HG03469 (cell line): Measurements from ENCODE around the gene PLXNA4.

ENCODE experiments used
- ATAC-seq: cut with Tn5 transposase; IDR thresholded peaks from one replicate; pipeline ENCODE4 v1.9.1; 2021; ENCODE audit warnings: mild to moderate bottlenecking, moderate library complexity, moderate number of reproducible peaks; ENCODE audit not compliant: unreplicated experiment

Gene PLXNA4

GRCh38 chr7:132536654-132537395 lies 39.4 kb downstream of the PLXNA4 start:
- no peak for ATAC-seq

DNA sequence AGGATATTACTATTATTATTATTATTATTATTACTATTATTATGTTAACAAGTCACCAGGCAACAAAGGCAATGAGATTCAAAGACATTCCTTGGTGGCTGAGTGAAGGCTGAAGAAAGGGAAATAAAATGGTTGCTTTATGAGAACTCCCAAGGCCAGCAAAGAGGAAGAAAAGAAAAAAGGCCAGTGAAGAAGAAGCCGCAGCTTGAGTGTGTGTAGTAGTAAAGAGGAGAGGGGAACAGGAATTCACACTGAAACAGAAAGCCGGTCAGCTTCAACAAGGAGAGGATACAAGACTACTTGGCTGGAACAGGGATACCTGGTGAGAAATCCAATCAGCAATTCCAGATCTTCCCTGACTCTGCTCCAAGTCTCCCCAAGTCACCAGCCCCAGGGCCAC lies 42.4 kb downstream of the PLXNA4 start:
- no peak for ATAC-seq

DNA sequence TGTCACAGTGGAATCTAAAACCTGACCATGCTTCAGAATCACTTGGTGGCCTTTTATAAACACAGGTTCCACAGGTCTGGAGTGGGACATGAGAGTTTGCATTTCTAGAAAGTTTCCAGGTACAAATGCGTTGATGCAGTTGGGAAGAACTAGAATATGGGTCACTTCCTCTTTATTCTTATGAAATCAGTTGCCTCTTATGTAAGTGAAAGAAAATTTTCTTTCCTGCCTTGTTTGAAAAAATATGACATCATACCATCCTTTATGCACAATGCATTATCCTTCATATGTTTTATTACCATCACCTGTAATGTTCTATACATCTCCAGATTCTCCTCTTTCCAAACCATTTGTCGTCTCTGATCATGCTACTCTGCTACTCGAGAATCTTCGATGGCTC lies 44.0 kb downstream of the PLXNA4 start:
- no peak for ATAC-seq

DNA sequence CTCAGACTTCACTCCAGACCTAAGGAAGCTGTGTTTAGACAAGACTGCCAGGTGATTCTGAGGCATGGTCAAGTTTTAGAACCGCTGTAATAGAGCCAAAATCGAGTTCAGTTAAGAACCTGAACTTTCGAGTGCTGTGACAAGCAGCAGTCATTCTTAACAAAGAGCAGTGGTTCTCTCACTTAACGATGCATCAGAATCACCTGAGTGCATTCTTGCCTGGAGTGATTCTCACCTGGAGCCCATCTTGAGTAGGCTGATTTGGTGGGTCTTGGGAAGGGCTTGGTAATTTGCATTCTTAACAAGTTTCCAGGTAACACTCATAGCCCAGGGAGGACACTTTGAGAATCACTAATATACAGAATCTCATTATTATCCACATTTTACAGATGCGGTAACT lies 44.7 kb downstream of the PLXNA4 start:
- ATAC-seq = no peak

DNA sequence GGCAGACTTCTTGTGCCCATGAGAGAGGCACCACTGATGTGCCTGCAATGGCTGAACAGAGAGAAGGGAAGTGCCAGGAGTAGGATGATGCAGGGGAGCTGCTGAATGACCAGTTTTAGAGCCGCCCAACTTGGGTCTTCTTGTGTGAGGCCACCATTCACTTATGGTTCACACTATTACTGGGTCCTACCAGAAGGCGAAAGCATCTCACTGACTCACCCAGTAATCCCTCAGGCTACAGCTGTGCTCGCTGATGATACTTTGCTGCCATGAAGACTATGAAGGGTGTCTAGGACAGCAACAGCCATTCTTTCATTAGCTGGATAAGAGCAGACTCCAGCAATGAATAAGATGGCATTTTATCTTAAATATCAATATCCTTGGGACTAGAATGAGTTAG lies 47.6 kb downstream of the PLXNA4 start:
- ATAC-seq = no peak

- ATAC-seq = no peak
Measured at GRCh38 chr7:132527467-132528410, 48.5 kb downstream of the PLXNA4 start.

- ATAC-seq = no peak
Measured at GRCh38 chr7:132526111-132526740, 50.0 kb downstream of the PLXNA4 start.

- ATAC-seq = no peak
Measured at GRCh38 chr7:132521423-132521822, 54.8 kb downstream of the PLXNA4 start.

GRCh38 chr7:132520591-132521280 lies 55.5 kb downstream of the PLXNA4 start:
- no peak for ATAC-seq

DNA sequence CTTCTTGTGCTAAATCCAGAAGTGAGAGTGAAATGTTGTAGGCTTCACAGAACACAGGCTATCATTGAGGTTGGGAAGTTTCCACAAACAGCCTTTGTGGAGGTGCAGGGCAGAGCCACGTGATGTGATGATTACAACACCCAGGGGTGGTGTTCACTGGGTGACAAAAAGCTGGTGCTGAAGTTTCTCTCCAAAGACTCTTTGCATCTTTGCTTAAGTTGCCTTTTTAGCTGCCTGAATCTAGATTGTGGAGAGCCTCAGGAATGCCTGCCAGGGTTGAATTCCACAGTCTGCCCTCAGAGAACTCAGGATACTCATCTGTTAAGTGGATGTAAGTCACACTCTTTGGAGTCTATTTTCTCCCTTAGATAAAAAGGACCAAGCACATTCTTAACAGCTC lies 56.3 kb downstream of the PLXNA4 start:
- no peak for ATAC-seq

- ATAC-seq = no peak
Measured at GRCh38 chr7:132518839-132519173, 57.5 kb downstream of the PLXNA4 start.

DNA sequence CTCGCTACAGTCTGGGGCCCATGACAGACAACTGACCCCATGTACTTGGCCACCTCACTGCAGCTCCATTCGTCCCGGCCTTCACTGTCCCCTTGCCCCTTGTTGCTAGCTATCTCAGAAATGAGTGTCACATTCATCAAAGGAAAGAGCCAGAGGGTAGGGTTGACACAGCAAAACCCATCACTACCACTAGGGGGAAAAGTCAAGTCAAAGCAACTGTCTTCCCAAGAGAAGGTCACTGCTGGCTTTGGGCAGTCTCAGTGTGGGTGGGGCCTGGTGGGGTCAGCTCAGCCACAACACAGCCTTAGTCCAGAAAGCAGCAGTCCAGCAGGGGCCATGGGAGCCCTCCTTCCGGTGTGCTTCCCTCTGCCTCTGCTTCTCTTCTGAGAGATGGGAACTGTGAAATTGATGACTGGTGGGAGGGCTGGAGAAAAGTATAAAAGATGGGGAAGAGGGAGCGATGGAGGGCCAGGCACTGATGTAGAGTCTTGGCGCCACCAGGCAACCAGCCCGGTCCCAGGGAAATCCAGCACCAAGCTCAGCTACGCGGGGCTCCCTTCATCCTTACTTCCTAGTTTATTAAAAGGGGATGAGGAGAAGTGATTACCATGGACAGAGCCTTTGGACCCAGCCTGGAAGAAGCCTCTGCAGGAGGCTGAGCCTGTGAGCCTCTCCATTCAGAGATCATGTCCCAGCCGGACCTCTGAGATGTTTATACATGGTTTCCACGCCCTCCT lies 58.0 kb downstream of the PLXNA4 start:
- no peak for ATAC-seq

GRCh38 chr7:132516042-132516840 lies 60.0 kb downstream of the PLXNA4 start:
- ATAC-seq = no peak

DNA sequence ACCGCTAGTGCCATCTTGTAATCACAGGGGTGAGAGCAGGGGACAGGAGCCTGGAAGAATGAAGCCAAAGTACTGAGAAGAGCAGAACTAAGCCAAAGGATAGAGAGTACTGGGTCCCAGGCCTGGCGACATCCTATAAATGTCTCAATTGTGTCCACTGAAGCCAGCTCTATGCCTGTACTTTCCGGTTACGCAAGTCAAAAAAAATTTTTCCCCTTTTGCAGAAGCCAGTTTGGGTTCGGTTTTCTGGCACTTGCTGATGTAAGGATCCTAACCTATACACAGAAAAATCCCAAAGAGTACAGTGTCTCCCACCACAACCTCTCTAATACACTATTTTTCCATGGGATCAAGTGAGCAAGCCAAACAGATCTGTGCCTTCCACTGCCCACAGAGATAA lies 61.1 kb downstream of the PLXNA4 start:
- no peak for ATAC-seq

- ATAC-seq = no peak
Measured at GRCh38 chr7:132514430-132514829, 61.8 kb downstream of the PLXNA4 start.

- ATAC-seq = no peak
Measured at GRCh38 chr7:132511921-132512320, 64.3 kb downstream of the PLXNA4 start.

DNA sequence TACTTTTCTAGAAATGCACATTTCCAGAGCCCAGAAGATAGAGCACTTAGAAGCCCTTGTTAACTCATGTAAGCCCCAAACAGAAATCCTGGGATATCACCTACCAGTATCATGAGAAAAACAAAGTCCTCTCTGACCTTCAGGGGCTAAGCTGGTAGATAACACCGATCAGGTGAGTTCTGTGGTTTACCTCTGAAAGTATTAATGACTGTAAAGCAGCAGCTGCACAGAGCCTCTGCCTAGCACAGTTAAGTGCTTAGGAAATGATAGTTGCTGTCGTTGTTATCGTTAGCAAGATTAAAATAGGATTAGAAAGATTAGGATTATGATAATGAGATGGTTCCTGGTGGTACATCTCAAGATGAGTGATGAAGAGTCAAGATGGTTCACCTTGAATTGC lies 64.9 kb downstream of the PLXNA4 start:
- no peak for ATAC-seq

DNA sequence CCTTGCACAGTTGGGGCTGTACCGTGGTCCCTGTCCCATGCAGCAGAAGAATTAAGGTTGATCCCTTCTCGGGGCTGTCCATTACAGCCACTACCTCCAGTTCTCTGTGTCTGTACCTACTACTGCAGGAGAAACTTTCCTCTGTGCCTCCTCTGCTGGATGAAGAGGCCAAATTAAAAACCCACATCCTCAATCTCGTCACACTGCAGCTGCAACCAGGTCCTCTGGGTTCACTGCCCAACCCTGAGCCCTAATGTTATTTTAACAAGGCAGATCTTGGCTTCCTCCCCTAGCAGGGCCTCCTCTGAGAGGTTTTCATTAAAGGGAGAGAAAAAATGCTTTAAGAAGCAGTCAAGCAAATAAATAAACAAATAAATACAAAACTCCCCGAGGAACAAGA lies 66.6 kb downstream of the PLXNA4 start:
- no peak for ATAC-seq

DNA sequence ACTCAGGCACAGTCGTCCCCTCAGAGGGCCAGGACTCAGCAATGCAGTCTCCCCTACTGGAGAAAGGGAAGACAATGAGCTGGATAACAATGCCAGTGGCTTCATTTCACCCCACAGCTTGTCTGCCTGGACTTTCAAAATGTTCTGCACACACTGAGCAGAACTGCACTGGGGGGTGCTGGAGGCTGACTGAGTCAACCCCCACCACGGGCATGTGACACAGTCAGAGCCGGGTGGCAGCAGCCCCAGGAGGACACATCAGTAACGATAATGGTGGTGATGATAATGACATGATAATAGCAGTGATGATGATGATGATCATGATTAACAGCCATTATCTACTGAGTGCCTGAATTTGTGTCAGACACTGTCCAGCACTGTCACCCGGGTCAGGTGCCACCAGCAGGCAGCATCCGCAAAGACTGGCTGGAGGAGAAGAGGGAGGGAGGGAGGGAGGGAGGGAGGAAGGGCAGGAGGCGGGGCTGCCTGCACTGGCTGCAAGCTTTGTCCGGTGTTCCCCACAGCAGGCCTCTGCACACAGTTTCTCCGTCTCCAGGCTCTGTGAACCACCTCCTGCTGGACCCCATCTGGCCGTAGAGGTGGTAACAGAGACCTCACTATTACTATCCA lies 67.4 kb downstream of the PLXNA4 start:
- ATAC-seq = no peak
